Uterus (tissue), 2 donors: Measurements from ENCODE around the gene YIPF6.

Experiments
- POLR2A ChIP-seq, 2 donors: fragments of 450-650 bp; IDR thresholded peaks; one replicate each; pipeline ENCODE4 v1.6.1; 2016; ENCODE audit warnings: antibody characterized with exemption in 2 of 2, mild to moderate bottlenecking in 1 of 2, moderate library complexity in 1 of 2
- TF ChIP-seq, protein P1 (sequence below), 4 experiments: fragments of 200-600 bp in 2 of 4; fragments of 450-650 bp in 2 of 4; sonication (generic) in 2 of 4; IDR thresholded peaks; one replicate each; pipeline ENCODE4 v1.5.1; 2016 to 2019; ENCODE audit warnings: antibody characterized with exemption in 4 of 4, mild to moderate bottlenecking in 2 of 4, moderate library complexity in 1 of 4

DNA sequence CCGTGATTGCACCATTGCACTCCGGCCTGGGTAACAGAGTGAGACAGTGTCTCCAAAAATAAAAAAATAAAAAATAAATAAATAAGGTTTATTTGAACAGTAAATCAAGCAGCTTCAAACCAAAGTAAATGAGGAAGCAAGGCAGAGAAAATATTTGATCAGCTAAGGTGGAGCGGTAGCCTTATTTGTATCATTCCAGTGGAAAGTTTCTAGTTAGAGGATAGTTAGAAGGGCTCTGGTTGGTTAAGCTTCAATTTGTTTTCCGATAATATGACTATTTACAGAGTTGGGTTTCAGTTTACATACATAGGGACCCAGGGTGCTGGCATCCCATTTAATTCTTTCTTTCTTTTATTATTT is 43.7 kb upstream of the YIPF6 start:
- TF ChIP-seq POLR2A (IDR thresholded peaks at IDR 0.05) = no peak
- TF ChIP-seq, protein P1, sequence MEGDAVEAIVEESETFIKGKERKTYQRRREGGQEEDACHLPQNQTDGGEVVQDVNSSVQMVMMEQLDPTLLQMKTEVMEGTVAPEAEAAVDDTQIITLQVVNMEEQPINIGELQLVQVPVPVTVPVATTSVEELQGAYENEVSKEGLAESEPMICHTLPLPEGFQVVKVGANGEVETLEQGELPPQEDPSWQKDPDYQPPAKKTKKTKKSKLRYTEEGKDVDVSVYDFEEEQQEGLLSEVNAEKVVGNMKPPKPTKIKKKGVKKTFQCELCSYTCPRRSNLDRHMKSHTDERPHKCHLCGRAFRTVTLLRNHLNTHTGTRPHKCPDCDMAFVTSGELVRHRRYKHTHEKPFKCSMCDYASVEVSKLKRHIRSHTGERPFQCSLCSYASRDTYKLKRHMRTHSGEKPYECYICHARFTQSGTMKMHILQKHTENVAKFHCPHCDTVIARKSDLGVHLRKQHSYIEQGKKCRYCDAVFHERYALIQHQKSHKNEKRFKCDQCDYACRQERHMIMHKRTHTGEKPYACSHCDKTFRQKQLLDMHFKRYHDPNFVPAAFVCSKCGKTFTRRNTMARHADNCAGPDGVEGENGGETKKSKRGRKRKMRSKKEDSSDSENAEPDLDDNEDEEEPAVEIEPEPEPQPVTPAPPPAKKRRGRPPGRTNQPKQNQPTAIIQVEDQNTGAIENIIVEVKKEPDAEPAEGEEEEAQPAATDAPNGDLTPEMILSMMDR (IDR thresholded peaks at IDR 0.05) = no peak
